ENCODE measurements around the gene RAB40C. TPM values are rescaled to one million over a fixed set of nuclear protein-coding genes. Genes with fewer than 3 reads are reported as not detected.

The RAB40C gene
- total and polyA plus RNA-seq, 4 donors: 6.1 to 11.0 (median 9.2) TPM

- no peak overlapping the region for H3K9ac ChIP-seq (ENCODE audit: low read depth in 1 of 2, low read length in 2 of 2)
- peaks cover 0 to 5% (median under 1%) of the 10 kb centered on the region in 4 donors for H3K27me3 ChIP-seq (ENCODE audit: control insufficient read depth in 4 of 4, insufficient read depth in 4 of 4, low read length in 3 of 4)
- no peaks in the 10 kb centered on the region for H3K36me3 ChIP-seq (ENCODE audit: control insufficient read depth in 4 of 4, insufficient read depth in 3 of 4, low read depth in 1 of 4, low read length in 3 of 4)
- H3K9me3 ChIP-seq (ENCODE audit: control insufficient read depth in 4 of 4, low read length in 3 of 4): no peaks in the 10 kb centered on the region
- no peak overlapping the region for H3K4me3 ChIP-seq (ENCODE audit: low read depth in 1 of 3, low read length in 3 of 3)
- TF ChIP-seq FOXA1 (IDR thresholded peaks at IDR 0.05) (no peak), TAF1 (conservative IDR thresholded peaks at IDR 0.05) (no peak)
- H3K4me1 ChIP-seq (ENCODE audit: control insufficient read depth in 4 of 4, insufficient read depth in 4 of 4, low read length in 3 of 4): peaks cover 3 to 27% (median 9%) of the 10 kb centered on the region in 4 donors
- 85% methylated on average over 30 of the region's 30 CpGs for WGBS
- no peak overlapping the region for H3K27ac ChIP-seq (ENCODE audit: low read depth in 1 of 2, low read length in 2 of 2)
- DNase-seq (ENCODE audit: low spot score): no peak
Measured at GRCh38 chr16:563072-563644, 26.7 kb upstream of the RAB40C start.

- Histone ChIP-seq H3K27me3 (ENCODE audit: control insufficient read depth in 4 of 4, insufficient read depth in 4 of 4, low read length in 3 of 4) (peaks cover 0 to 2% (median 0%) of the 10 kb centered on the region in 4 donors), H3K27ac (ENCODE audit: low read depth in 1 of 2, low read length in 2 of 2) (no peak overlapping the region), H3K36me3 (ENCODE audit: control insufficient read depth in 4 of 4, insufficient read depth in 3 of 4, low read depth in 1 of 4, low read length in 3 of 4) (no peaks in the 10 kb centered on the region), H3K4me3 (ENCODE audit: low read depth in 1 of 3, low read length in 3 of 3) (peak overlapping the region in 1 of 3 donors; percentile 9), H3K9ac (ENCODE audit: low read depth in 1 of 2, low read length in 2 of 2) (no peak overlapping the region), H3K9me3 (ENCODE audit: control insufficient read depth in 4 of 4, low read length in 3 of 4) (no peaks in the 10 kb centered on the region), H3K4me1 (ENCODE audit: control insufficient read depth in 4 of 4, insufficient read depth in 4 of 4, low read length in 3 of 4) (peaks cover 4 to 23% (median 6%) of the 10 kb centered on the region in 4 donors)
- 89% methylated on average over 42 of the region's 42 CpGs for WGBS
- DNase-seq (ENCODE audit: low spot score): no peak
- TF ChIP-seq FOXA1 (IDR thresholded peaks at IDR 0.05): no peak
- TF ChIP-seq CTCF (IDR thresholded peaks at IDR 0.05; ENCODE audit: low read depth, low read length, missing input control): no peak
- no peak for TF ChIP-seq TAF1 (conservative IDR thresholded peaks at IDR 0.05)
- no peak for TF ChIP-seq HNF4A (conservative IDR thresholded peaks at IDR 0.05)
- TF ChIP-seq MAX (IDR thresholded peaks at IDR 0.05): no peak
- no peak for TF ChIP-seq FOXA2 (IDR thresholded peaks at IDR 0.05)
- no peak for TF ChIP-seq ZBTB33 (IDR thresholded peaks at IDR 0.05)
- no peak for TF ChIP-seq JUND (IDR thresholded peaks at IDR 0.05)
- no peak for TF ChIP-seq RXRA (IDR thresholded peaks at IDR 0.05)
- TF ChIP-seq SP1 (IDR thresholded peaks at IDR 0.05): no peak
- TF ChIP-seq YY1 (IDR thresholded peaks at IDR 0.05): no peak
- TF ChIP-seq REST (IDR thresholded peaks at IDR 0.05): no peak
Measured at GRCh38 chr16:564690-565418, 25.0 kb upstream of the RAB40C start.

Measured in liver (tissue), 9 donors.